Right lobe of liver (tissue), 6 donors: ENCODE data around the gene RINL. TPM values are rescaled to one million over a fixed set of nuclear protein-coding genes. Genes with fewer than 3 reads are reported as not detected.
"Not testable (repeated sequence)": the region's sequence is repeated elsewhere in the genome, so short reads cannot be mapped to it uniquely, and the experiment has no call there.

Experiments
- ATAC-seq, 4 donors: fragments of 200-7000 bp; cut with Tn5 transposase; one replicate each; pipeline ENCODE4 v1.9.1; 2020; ENCODE audit warnings: mild to moderate bottlenecking in 4 of 4, moderate library complexity in 4 of 4
- DNase-seq, 3 donors: peaks; one replicate each; pipeline ENCODE4 v3.0.0-alpha.2; 2020
- H3K27ac ChIP-seq, 3 donors: fragments of 200-600 bp; one replicate each; pipeline ENCODE4 v1.8.0; 2022
- H3K27me3 ChIP-seq, 2 donors: fragments of 200-600 bp; one replicate each; pipeline ENCODE4 v1.8.0; 2022
- H3K36me3 ChIP-seq, 4 donors: fragments of 200-600 bp; sonication (generic) in 1 of 4; one replicate each; pipeline versions ENCODE4 v1.5.1 to v1.8.0; 2017 to 2022; ENCODE audit warnings: control low read depth in 1 of 4
- H3K4me1 ChIP-seq, 4 donors: fragments of 200-600 bp; sonication (generic) in 1 of 4; one replicate each; pipeline versions ENCODE4 v1.5.1 to v1.8.0; 2017 to 2022; ENCODE audit warnings: control low read depth in 1 of 4
- H3K4me3 ChIP-seq, 3 donors: fragments of 200-600 bp; one replicate each; pipeline ENCODE4 v1.8.0; 2022
- H3K9me3 ChIP-seq, 4 donors: fragments of 200-600 bp; sonication (generic) in 1 of 4; one replicate each; pipeline versions ENCODE4 v1.5.1 to v1.8.0; 2017 to 2022; ENCODE audit warnings: control low read depth in 1 of 4
- POLR2A ChIP-seq: fragments of 450-650 bp; IDR thresholded peaks from one replicate; pipeline ENCODE4 v1.6.1; 2017; ENCODE audit warnings: antibody characterized with exemption, mild to moderate bottlenecking
- WGBS: methylation state at CpG from one replicate; pipeline ENCODE4 v1.1.6; 2018; ENCODE audit warnings: low coverage, low lambda C conversion rate; ENCODE audit not compliant: insufficient coverage; ENCODE audit errors: missing lambda C conversion rate; 5-methylcytosine and 5-hydroxymethylcytosine counted together
- intact Hi-C, 2 donors: fragments of 100-400 bp; cut with DNase I; formaldehyde crosslinking; loops; one replicate each; pipeline versions ENCODE4 v1.11.2 to v1.14.1; 2022
- total RNA-seq, 6 experiments: library from RNA; depleted of rRNA in 2 of 6; stranded (reverse); fragments of >200 nt in 2 of 6; fragmentation: NEBNext Ultra II Directional in 3 of 6; extraction: Animal tissue kit (Norgen Biotek cat#: 25700) in 3 of 6; gene quantifications; one replicate each; pipeline versions ENCODE4 v1.1.0 to v1.2.4, GENCODE V29; 2016 to 2023
- TF ChIP-seq, protein P1 (sequence below), 4 donors: fragments of 200-600 bp in 3 of 4; fragments of 450-650 bp in 1 of 4; IDR thresholded peaks; one replicate each; pipeline versions ENCODE4 v1.5.1 to v1.8.0; 2016 to 2022; ENCODE audit warnings: antibody characterized with exemption in 4 of 4, mild to moderate bottlenecking in 2 of 4
- donor health status: DM: no; HTN: yes; CAD: no.
- donor health status: DM: no; HTN: no; CAD: no.
- donor health status: DM: no; HTN: no; CAD: no.
- donor health status: DM: no; HTN: yes; CAD: no.
- donor health status: DM: no; HTN: yes; CAD: no.

The RINL gene
- total RNA-seq, 6 experiments from 2014 or later = 3.3 to 13.8 (median 5.5) TPM

DNA sequence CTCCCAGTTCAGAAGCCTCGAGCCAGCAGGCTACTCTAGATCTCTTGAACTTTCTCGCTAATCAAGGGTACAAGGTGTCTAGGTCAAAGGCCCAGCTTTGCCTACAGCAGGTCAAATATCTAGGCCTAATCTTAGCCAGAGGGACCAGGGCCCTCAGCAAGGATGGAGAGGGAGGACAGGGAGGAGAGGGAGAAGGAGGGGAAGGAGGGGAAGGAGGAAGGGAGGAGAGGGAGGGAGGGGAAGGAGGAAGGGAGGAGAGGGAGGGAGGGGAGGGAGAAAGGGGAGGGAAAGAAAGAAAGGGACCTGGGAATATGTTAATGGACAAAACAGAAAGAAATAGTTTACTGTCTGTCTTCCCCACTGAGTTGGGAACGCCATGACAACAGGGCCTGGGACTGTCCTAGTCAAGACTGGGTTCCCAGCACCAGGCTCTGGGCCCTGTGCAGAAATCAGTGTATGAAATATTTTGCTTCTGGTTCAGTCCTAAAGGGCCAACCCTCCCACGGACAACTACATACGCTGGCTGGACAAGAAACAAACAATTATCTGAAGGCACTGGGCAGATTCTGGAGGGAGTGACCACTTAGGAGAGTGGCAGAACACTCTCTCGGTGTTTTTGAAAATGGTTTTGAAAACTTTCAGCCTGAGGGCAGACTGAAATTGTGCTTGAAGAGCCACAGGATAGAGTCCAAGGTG lies 51.1 kb downstream of the RINL start:
- H3K9me3 ChIP-seq = no peaks in the 10 kb centered on the region
- H3K4me1 ChIP-seq = peaks cover 0 to 32% (median 15%) of the 10 kb centered on the region in 4 donors
- DNase-seq (no peak), ATAC-seq (no peak)
- 67% methylated on average over 3 of the region's 6 CpGs for WGBS
- no peaks in the 10 kb centered on the region for H3K27me3 ChIP-seq
- no peak overlapping the region for H3K27ac ChIP-seq
- TF ChIP-seq POLR2A = no peak
- H3K36me3 ChIP-seq = peaks cover 0 to 31% (median 8%) of the 10 kb centered on the region in 4 donors
- intact Hi-C loops = no loop called here
- no peak overlapping the region for H3K4me3 ChIP-seq

DNA sequence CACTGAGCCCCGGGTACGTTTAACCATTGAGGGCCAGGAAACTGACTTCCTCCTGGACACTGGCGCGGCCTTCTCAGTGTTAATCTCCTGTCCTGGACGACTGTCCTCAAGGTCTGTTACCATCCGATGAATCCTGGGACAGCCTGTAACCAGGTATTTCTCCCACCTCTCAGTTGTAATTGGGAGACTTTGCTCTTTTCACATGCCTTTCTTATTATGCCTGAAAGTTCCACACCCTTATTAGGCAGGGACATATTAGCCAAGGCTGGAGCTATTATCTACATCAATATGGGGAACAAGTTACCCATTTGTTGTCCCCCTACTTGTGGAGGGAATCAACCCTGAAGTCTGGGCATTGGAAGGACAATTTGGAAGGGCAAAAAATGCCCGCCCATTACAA lies 52.1 kb downstream of the RINL start:
- 52% methylated on average over 2 of the region's 7 CpGs for WGBS
- ATAC-seq, intact Hi-C loops, H3K27me3 ChIP-seq, H3K9me3 ChIP-seq, DNase-seq, H3K27ac ChIP-seq, H3K4me3 ChIP-seq: not testable (repeated sequence)
- H3K4me1 ChIP-seq = peaks cover 0 to 29% (median 15%) of the 10 kb centered on the region in 4 donors
- H3K36me3 ChIP-seq = peaks cover 0 to 31% (median 8%) of the 10 kb centered on the region in 4 donors

- 100% methylated on average over 1 of the region's 29 CpGs for WGBS
- Histone ChIP-seq H3K4me1 (peaks cover 0 to 16% (median 2%) of the 10 kb centered on the region in 4 donors), H3K36me3 (peaks cover 0 to 26% (median 11%) of the 10 kb centered on the region in 4 donors)
- DNase-seq = peak in 1 of 3 donors; percentile 44
- peak in 2 of 4 donors; percentile 21 to 25 for ATAC-seq
- H3K4me3 ChIP-seq, intact Hi-C loops, H3K27me3 ChIP-seq, H3K27ac ChIP-seq, H3K9me3 ChIP-seq: not testable (repeated sequence)
These were observed 56.7 kb downstream of the RINL start for GRCh38 chr19:38821230-38821825.

- 59% methylated on average over 8 of the region's 13 CpGs for WGBS
- Histone ChIP-seq H3K9me3 (no peaks in the 10 kb centered on the region), H3K4me3 (no peak overlapping the region), H3K27ac (no peak overlapping the region), H3K4me1 (peaks cover 0 to 16% (median 2%) of the 10 kb centered on the region in 4 donors), H3K36me3 (peaks cover 0 to 35% (median 16%) of the 10 kb centered on the region in 4 donors), H3K27me3 (no peaks in the 10 kb centered on the region)
- intact Hi-C loops = loop anchor here (5.0 to 10.0 kb wide), 2 partner anchors 95 to 253 kb away; no protein-coding TSS in a partner anchor
- DNase-seq (peak in 1 of 3 donors; percentile 43), ATAC-seq (peak in 3 of 4 donors; percentile 9 to 46 (median 28))
- TF ChIP-seq, protein P1, sequence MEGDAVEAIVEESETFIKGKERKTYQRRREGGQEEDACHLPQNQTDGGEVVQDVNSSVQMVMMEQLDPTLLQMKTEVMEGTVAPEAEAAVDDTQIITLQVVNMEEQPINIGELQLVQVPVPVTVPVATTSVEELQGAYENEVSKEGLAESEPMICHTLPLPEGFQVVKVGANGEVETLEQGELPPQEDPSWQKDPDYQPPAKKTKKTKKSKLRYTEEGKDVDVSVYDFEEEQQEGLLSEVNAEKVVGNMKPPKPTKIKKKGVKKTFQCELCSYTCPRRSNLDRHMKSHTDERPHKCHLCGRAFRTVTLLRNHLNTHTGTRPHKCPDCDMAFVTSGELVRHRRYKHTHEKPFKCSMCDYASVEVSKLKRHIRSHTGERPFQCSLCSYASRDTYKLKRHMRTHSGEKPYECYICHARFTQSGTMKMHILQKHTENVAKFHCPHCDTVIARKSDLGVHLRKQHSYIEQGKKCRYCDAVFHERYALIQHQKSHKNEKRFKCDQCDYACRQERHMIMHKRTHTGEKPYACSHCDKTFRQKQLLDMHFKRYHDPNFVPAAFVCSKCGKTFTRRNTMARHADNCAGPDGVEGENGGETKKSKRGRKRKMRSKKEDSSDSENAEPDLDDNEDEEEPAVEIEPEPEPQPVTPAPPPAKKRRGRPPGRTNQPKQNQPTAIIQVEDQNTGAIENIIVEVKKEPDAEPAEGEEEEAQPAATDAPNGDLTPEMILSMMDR (IDR thresholded peaks at IDR 0.05) = no peak
- TF ChIP-seq POLR2A = no peak
These were observed 58.7 kb downstream of the RINL start for GRCh38 chr19:38819231-38819920.

Other genes with a start within 250 kb of the RINL start
- 100 to 1,000 TPM; 142 to 306 (median 201) TPM for gene ACTN4, start 230.6 kb downstream of the RINL start, total RNA-seq
- 10 to 100 TPM in 3 of 6 experiments, 1 to 10 TPM in 3; 2.2 to 45.3 (median 16.3) TPM for gene CAPN12, start 133.8 kb downstream of the RINL start, total RNA-seq
- gene LGALS7, start 104.8 kb downstream of the RINL start, total RNA-seq = not detected
- not detected for gene LGALS7B, start 89.1 kb downstream of the RINL start, total RNA-seq
- gene LGALS4, start 65.3 kb downstream of the RINL start, total RNA-seq = 100 to 1,000 TPM in 5 of 6 experiments, 10 to 100 TPM in 1; 21.0 to 376 (median 186) TPM
- gene ECH1, start 46.5 kb downstream of the RINL start, total RNA-seq = 100 to 1,000 TPM; 158 to 466 (median 286) TPM
- gene HNRNPL, start 28.3 kb downstream of the RINL start, total RNA-seq = 100 to 1,000 TPM in 4 of 6 experiments, 10 to 100 TPM in 2; 89.5 to 157 (median 102) TPM
- 10 to 100 TPM; 28.6 to 62.0 (median 32.5) TPM for gene SIRT2, start 21.3 kb upstream of the RINL start, total RNA-seq
- gene NFKBIB, start 21.7 kb upstream of the RINL start, total RNA-seq = 10 to 100 TPM; 13.2 to 27.9 (median 16.5) TPM
- gene CCER2, start 33.9 kb upstream of the RINL start, total RNA-seq = under 1 TPM in 4 of 6 experiments, not detected in 2; 0.20 to 0.55 (median 0.37) TPM
- gene SARS2, start 52.5 kb upstream of the RINL start, total RNA-seq = 10 to 100 TPM; 10.6 to 26.5 (median 18.7) TPM
- 10 to 100 TPM; 21.2 to 49.5 (median 24.0) TPM for gene MRPS12, start 52.7 kb upstream of the RINL start, total RNA-seq
- 10 to 100 TPM; 19.9 to 57.9 (median 36.7) TPM for gene FBXO17, start 97.5 kb upstream of the RINL start, total RNA-seq
- 10 to 100 TPM in 1 of 6 experiments, 1 to 10 TPM in 5; 3.7 to 15.5 (median 7.6) TPM for gene FBXO27, start 154.3 kb upstream of the RINL start, total RNA-seq
- gene ACP7, start 206.1 kb upstream of the RINL start, total RNA-seq = not detected
- 10 to 100 TPM; 11.4 to 16.6 (median 14.7) TPM for gene PAK4, start 247.5 kb upstream of the RINL start, total RNA-seq